GM23248 (cell line): ENCODE data around the gene SLC30A3. TPM values are rescaled to one million over a fixed set of nuclear protein-coding genes. Genes with fewer than 3 reads are reported as not detected.

Source experiments
- DNase-seq: peaks from one replicate; pipeline ENCODE4 v3.0.0-alpha.2; 2015
- H2AFZ ChIP-seq: fragments of 200-600 bp; sonication (generic); 2 replicates; pipeline ENCODE4 v1.6.1; 2016; ENCODE audit warnings: antibody characterized with exemption
- H3F3A ChIP-seq: fragments of 200-600 bp; sonication (generic); 2 replicates; pipeline ENCODE4 v1.6.1; 2016; ENCODE audit warnings: mild to moderate bottlenecking, antibody characterized with exemption, mixed run types; ENCODE audit not compliant: insufficient read depth
- H3K27ac ChIP-seq: fragments of 200-600 bp; sonication (generic); 2 replicates; pipeline ENCODE4 v1.5.1; 2016; ENCODE audit warnings: mild to moderate bottlenecking
- H3K27me3 ChIP-seq: fragments of 200-600 bp; sonication (generic); replicated peaks from 2 replicates; pipeline ENCODE4 v1.6.1; 2016; ENCODE audit warnings: mild to moderate bottlenecking; ENCODE audit not compliant: insufficient read depth
- H3K36me3 ChIP-seq: fragments of 200-600 bp; sonication (generic); 2 replicates; pipeline ENCODE4 v1.6.1; 2016; ENCODE audit warnings: low read depth, mild to moderate bottlenecking
- H3K4me1 ChIP-seq: fragments of 200-600 bp; sonication (generic); 2 replicates; pipeline ENCODE4 v1.6.1; 2016; ENCODE audit warnings: mild to moderate bottlenecking; ENCODE audit not compliant: insufficient read depth
- H3K4me2 ChIP-seq: fragments of 200-600 bp; sonication (generic); one replicate; pipeline ENCODE4 v1.6.1; 2016; ENCODE audit warnings: mild to moderate bottlenecking; ENCODE audit not compliant: unreplicated experiment
- H3K4me3 ChIP-seq: fragments of 200-600 bp; sonication (generic); 2 replicates; pipeline ENCODE4 v1.5.1; 2016; ENCODE audit warnings: mild to moderate bottlenecking
- H3K79me2 ChIP-seq: fragments of 200-600 bp; sonication (generic); 2 replicates; pipeline ENCODE4 v1.6.1; 2016; ENCODE audit warnings: mild to moderate bottlenecking; ENCODE audit not compliant: insufficient read depth
- H3K9ac ChIP-seq: fragments of 200-600 bp; sonication (generic); 2 replicates; pipeline ENCODE4 v1.6.1; 2016; ENCODE audit warnings: mild to moderate bottlenecking
- H3K9me2 ChIP-seq: fragments of 200-600 bp; sonication (generic); 2 replicates; pipeline ENCODE4 v1.6.1; 2016; ENCODE audit warnings: mixed run types, mild to moderate bottlenecking, moderate library complexity; ENCODE audit not compliant: insufficient read depth
- H3K9me3 ChIP-seq: fragments of 200-600 bp; sonication (generic); one replicate; pipeline ENCODE4 v1.6.1; 2017; ENCODE audit warnings: low read depth
- H4K20me1 ChIP-seq: fragments of 200-600 bp; sonication (generic); 2 replicates; pipeline ENCODE4 v1.6.0; 2016; ENCODE audit not compliant: insufficient read depth
- EZH2 ChIP-seq: fragments of 200-600 bp; sonication (generic); IDR thresholded peaks from 2 replicates; pipeline ENCODE4 v1.6.1; 2018; ENCODE audit warnings: antibody characterized with exemption, mild to moderate bottlenecking; ENCODE audit not compliant: insufficient read depth, poor library complexity, severe bottlenecking
- EZH2phosphoT487 ChIP-seq: fragments of 200-600 bp; sonication (generic); IDR thresholded peaks from 2 replicates; pipeline ENCODE4 v1.6.1; 2018; ENCODE audit warnings: antibody characterized with exemption, moderate library complexity, mild to moderate bottlenecking, low read depth; ENCODE audit not compliant: insufficient read depth
- WGBS, 2 experiments: methylation state at CpG; one replicate each; pipeline ENCODE4 v1.1.6; 2015 to 2017; ENCODE audit warnings: low lambda C conversion rate in 2 of 2, low coverage in 1 of 2; ENCODE audit errors: missing lambda C conversion rate in 2 of 2; 5-methylcytosine and 5-hydroxymethylcytosine counted together
- in situ Hi-C: fragments of 300-500 bp; cut with MboI; formaldehyde crosslinking; loops from 2 replicates; pipeline ENCODE4 v1.15.0; 2020
- polyA plus RNA-seq: library from polyadenylated mRNA; unstranded; fragments of >200 nt; fragmentation: Nextera tagmentation; extraction: Ambion mirVana; gene quantifications from 2 replicates; pipeline ENCODE4 v1.2.1, GENCODE V29; 2016
- total RNA-seq: library from RNA; depleted of rRNA; stranded (reverse); fragments of >200 nt; shearing (Covaris generic); gene quantifications from 2 replicates; pipeline ENCODE4 v1.2.3, GENCODE V29; 2014

The SLC30A3 gene
- total and polyA plus RNA-seq, 2 experiments from 2014 or later: not detected

GRCh38 chr2:27237341-27237945 is 25.4 kb downstream of the SLC30A3 start:
- in situ Hi-C loops: no loop called here
- WGBS, 2 experiments: 97% methylated on average over 15 of the region's 15 CpGs
- no peaks in the 10 kb centered on the region for H3K9me2 ChIP-seq

GRCh38 chr2:27236626-27237025 is 26.2 kb downstream of the SLC30A3 start:
- no peaks in the 10 kb centered on the region for H3F3A ChIP-seq
- H4K20me1 ChIP-seq: no peaks in the 10 kb centered on the region
- no peaks in the 10 kb centered on the region for H3K4me1 ChIP-seq
- H2AFZ ChIP-seq: no peak overlapping the region
- no peaks in the 10 kb centered on the region for H3K9me3 ChIP-seq
- DNase-seq: no peak
- in situ Hi-C loops: no loop called here
- H3K36me3 ChIP-seq: peaks cover 21% of the 10 kb centered on the region; the same call in 1 of the 2 replicates
- H3K27me3 ChIP-seq: no peaks in the 10 kb centered on the region
- H3K4me2 ChIP-seq: no peak overlapping the region
- no peaks in the 10 kb centered on the region for H3K9me2 ChIP-seq
- no peaks in the 10 kb centered on the region for H3K79me2 ChIP-seq
- H3K27ac ChIP-seq: no peak overlapping the region
- 93 to 97% methylated on average over 3 of the region's 3 CpGs for WGBS, 2 experiments
- H3K4me3 ChIP-seq: no peak overlapping the region
- TF ChIP-seq EZH2phosphoT487 (no peak), EZH2 (no peak)
- no peak overlapping the region for H3K9ac ChIP-seq

More at GRCh38 chr2:27237341-27237945, 25.4 kb downstream of the SLC30A3 start:
- no peaks in the 10 kb centered on the region for H4K20me1 ChIP-seq
- no peaks in the 10 kb centered on the region for H3K4me1 ChIP-seq
- H3F3A ChIP-seq: no peaks in the 10 kb centered on the region
- H3K4me3 ChIP-seq: no peak overlapping the region
- TF ChIP-seq EZH2phosphoT487: no peak
- TF ChIP-seq EZH2: no peak
- no peak overlapping the region for H3K9ac ChIP-seq
- no peak for DNase-seq
- no peaks in the 10 kb centered on the region for H3K79me2 ChIP-seq
- no peak overlapping the region for H3K27ac ChIP-seq
- peaks cover 21% of the 10 kb centered on the region; the same call in 1 of the 2 replicates for H3K36me3 ChIP-seq
- no peaks in the 10 kb centered on the region for H3K27me3 ChIP-seq
- no peak overlapping the region for H2AFZ ChIP-seq
- no peaks in the 10 kb centered on the region for H3K9me3 ChIP-seq
- H3K4me2 ChIP-seq: no peak overlapping the region

GRCh38 chr2:27236136-27236535 is 26.7 kb downstream of the SLC30A3 start:
- Histone ChIP-seq H2AFZ (no peak overlapping the region), H3K4me2 (no peak overlapping the region), H4K20me1 (no peaks in the 10 kb centered on the region), H3K79me2 (no peaks in the 10 kb centered on the region), H3K4me3 (no peak overlapping the region), H3K9me2 (no peaks in the 10 kb centered on the region), H3F3A (no peaks in the 10 kb centered on the region), H3K9me3 (no peaks in the 10 kb centered on the region), H3K27me3 (no peaks in the 10 kb centered on the region), H3K4me1 (no peaks in the 10 kb centered on the region), H3K9ac (no peak overlapping the region), H3K36me3 (peaks cover 21% of the 10 kb centered on the region; the same call in 1 of the 2 replicates), H3K27ac (no peak overlapping the region)
- TF ChIP-seq EZH2phosphoT487 (no peak), EZH2 (no peak)
- 96% methylated on average over 9 to 12 of the region's 12 CpGs for WGBS, 2 experiments
- DNase-seq: no peak
- in situ Hi-C loops: no loop called here

- Histone ChIP-seq H2AFZ (no peak overlapping the region), H3K4me1 (no peaks in the 10 kb centered on the region), H3K4me2 (no peak overlapping the region), H4K20me1 (no peaks in the 10 kb centered on the region), H3K4me3 (no peak overlapping the region), H3K9ac (no peak overlapping the region), H3K36me3 (peaks cover 35% of the 10 kb centered on the region), H3F3A (no peaks in the 10 kb centered on the region), H3K79me2 (no peaks in the 10 kb centered on the region), H3K9me3 (no peaks in the 10 kb centered on the region), H3K27ac (no peak overlapping the region), H3K27me3 (no peaks in the 10 kb centered on the region), H3K9me2 (no peaks in the 10 kb centered on the region)
- WGBS, 2 experiments: 96% methylated on average over 14 of the region's 14 CpGs
- TF ChIP-seq EZH2 (no peak), EZH2phosphoT487 (no peak)
- DNase-seq: no peak
- in situ Hi-C loops: no loop called here
These were observed 29.5 kb downstream of the SLC30A3 start for GRCh38 chr2:27233341-27233740.
